ENCODE data around the gene KMT5B.

The KMT5B gene

DNA sequence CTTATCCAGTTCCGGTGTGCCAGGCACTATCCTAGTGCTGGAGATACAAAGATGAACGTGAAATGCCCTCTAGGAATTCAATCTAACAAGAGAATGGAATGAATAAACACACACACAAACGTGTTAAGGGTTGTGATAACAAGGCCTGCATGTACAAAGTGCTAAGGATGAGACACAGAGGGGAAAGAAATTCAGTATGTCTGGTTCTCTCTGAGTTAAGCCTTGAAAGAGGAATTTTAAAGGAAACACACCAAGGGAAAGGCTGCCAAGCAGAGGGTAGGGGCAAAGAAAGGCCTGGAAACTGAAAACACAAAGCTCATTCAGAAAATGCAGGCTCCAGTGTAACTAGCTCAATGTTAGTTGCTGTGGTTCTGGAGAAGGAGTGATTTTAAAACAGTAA, 96.1 kb downstream of the KMT5B start:
- DNase-seq = no peak

DNA sequence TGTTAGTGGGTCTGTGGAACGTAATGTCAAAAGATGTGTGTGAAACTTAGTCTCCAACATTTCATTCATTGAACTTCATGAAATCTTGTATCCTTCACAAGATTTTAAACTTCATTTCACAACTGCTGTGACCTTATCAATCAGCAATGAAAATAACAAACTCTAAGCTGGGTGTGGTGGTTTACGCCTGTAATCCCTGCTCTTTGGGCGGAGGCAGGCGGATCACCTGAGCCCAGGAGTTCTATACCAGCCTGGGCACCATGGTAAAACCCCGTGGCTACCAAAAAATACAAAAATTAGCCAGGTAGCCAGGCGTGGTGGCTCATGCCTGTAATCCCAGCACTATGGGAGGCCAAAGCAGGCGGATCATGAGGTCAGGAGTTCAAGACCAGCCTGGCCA, 97.0 kb downstream of the KMT5B start:
- DNase-seq = no peak

DNA sequence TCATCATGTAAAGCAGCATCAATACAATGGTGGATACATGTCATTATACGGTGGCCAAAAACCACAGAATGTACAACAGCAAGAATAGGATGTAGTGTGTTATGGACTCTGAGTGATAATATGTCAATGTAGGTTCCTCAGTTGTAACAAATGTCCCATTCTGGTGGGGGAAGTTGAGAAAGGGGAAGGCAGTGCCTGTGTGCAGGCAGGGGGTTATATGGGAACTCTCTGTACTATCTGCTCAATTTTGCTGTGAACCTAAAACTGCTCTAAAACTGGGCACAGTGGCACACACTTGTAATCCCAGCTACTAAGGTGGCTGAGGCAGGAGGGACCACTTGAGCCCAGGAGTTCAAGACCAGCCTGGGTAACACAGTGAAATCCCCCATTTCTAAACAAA, 97.8 kb downstream of the KMT5B start:
- DNase-seq = no peak

- DNase-seq = no peak
Measured at GRCh38 chr11:68113986-68114385, 99.1 kb downstream of the KMT5B start.

DNA sequence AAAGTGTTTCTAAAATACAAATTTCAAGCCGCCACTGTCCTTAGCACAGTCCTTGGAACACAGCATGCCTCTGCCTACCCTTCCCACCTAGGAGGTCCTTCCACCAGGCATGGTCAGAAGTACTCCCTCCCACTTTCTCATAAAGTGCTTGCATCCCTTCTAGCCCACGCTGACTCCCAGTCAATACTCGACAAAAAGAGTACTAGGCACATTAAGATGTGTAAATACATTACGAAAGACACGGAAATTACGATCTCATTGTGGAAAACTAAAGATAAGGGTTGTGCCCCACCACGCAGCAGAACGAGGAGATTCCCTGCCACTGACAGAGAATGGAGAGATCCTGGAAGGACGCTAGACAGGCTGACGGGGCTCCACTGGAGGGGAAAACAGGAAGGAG, 105.4 kb downstream of the KMT5B start:
- DNase-seq = no peak

DNA sequence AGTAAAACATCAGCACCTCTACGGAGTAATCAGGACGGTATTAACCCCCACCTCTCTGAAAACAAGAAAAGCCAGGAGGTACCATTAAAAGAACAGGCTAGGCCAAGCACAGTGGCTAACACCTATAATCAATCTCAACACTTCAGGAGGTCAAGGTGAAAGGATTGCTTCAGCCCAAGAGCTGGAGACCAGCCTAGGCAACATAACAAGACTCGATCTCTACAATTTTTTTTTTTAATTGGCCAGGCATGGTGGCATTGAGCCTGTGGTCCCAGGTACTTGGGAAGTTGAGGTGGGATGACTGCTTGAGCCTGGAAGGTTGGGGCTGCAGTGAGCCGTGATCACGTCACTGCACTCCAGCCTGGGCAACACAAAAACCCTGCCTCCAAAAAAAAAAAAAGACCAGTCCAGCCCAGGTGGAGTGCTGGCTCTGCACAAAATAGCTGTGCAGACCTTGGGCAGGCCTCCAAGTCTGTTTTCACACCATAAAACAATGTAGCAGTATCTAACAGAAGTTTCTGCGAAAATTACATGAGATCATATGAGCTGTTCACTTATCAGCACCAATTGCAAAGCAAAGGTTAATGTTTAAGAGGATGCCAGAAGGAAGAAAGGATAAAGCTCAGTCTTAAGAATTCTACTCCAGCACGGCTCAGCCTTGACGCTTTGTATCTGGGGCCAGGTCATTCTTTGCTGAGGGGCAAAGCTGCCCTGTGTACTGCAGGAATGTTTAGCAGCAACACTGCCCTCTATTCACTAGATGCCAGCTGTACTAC, 106.7 kb downstream of the KMT5B start:
- no peak for DNase-seq
